Cerebellar cortex (tissue), 1 donor: ENCODE measurements around the gene SLC6A11.

ENCODE experiments used
- DNase-seq: peaks from one replicate; pipeline ENCODE4 v3.0.0-alpha.2; 2015; ENCODE audit warnings: low spot score

The SLC6A11 gene

GRCh38 chr3:10954740-10955139 is 138.7 kb downstream of the SLC6A11 start:
- DNase-seq = no peak

- no peak for DNase-seq
These were observed 139.9 kb downstream of the SLC6A11 start for GRCh38 chr3:10955711-10956453.

GRCh38 chr3:10956531-10956930 is 140.5 kb downstream of the SLC6A11 start:
- no peak for DNase-seq

GRCh38 chr3:10956986-10957385 is 141.0 kb downstream of the SLC6A11 start:
- DNase-seq = peak; percentile 65

GRCh38 chr3:10957976-10958749 is 142.1 kb downstream of the SLC6A11 start:
- DNase-seq = no peak

- no peak for DNase-seq
These were observed 144.2 kb downstream of the SLC6A11 start for GRCh38 chr3:10960255-10960654.

GRCh38 chr3:10961921-10962320 is 145.9 kb downstream of the SLC6A11 start:
- no peak for DNase-seq

GRCh38 chr3:10962481-10963036 is 146.5 kb downstream of the SLC6A11 start:
- DNase-seq = no peak

GRCh38 chr3:10964537-10965167 is 148.6 kb downstream of the SLC6A11 start:
- DNase-seq = no peak

GRCh38 chr3:10968401-10968800 is 152.4 kb downstream of the SLC6A11 start:
- DNase-seq = no peak

- DNase-seq = no peak
These were observed 154.4 kb downstream of the SLC6A11 start for GRCh38 chr3:10970306-10970960.

GRCh38 chr3:10972072-10972782 is 156.2 kb downstream of the SLC6A11 start:
- no peak for DNase-seq

GRCh38 chr3:10973046-10973595 is 157.1 kb downstream of the SLC6A11 start:
- DNase-seq = peak; percentile 86

- DNase-seq = no peak
These were observed 158.1 kb downstream of the SLC6A11 start for GRCh38 chr3:10974131-10974530.

GRCh38 chr3:10974746-10975375 is 158.8 kb downstream of the SLC6A11 start:
- DNase-seq = no peak

GRCh38 chr3:10975695-10976234 is 159.7 kb downstream of the SLC6A11 start:
- DNase-seq = no peak

GRCh38 chr3:10976770-10977169 is 160.7 kb downstream of the SLC6A11 start:
- no peak for DNase-seq

GRCh38 chr3:10977892-10978510 is 162.0 kb downstream of the SLC6A11 start:
- no peak for DNase-seq

- DNase-seq = no peak
These were observed 162.9 kb downstream of the SLC6A11 start for GRCh38 chr3:10978956-10979355.

GRCh38 chr3:10980312-10980711 is 164.3 kb downstream of the SLC6A11 start:
- no peak for DNase-seq
